ENCODE results near the gene C17orf113. TPM values are rescaled to one million over a fixed set of nuclear protein-coding genes. Genes with fewer than 3 reads are reported as not detected.

C17orf113 gene
- total and polyA plus RNA-seq, 2 of the 13 experiments (the other 11 are each of a cell fraction or from before 2014, with no cell fraction given): 0.87 to 1.1 TPM

DNA sequence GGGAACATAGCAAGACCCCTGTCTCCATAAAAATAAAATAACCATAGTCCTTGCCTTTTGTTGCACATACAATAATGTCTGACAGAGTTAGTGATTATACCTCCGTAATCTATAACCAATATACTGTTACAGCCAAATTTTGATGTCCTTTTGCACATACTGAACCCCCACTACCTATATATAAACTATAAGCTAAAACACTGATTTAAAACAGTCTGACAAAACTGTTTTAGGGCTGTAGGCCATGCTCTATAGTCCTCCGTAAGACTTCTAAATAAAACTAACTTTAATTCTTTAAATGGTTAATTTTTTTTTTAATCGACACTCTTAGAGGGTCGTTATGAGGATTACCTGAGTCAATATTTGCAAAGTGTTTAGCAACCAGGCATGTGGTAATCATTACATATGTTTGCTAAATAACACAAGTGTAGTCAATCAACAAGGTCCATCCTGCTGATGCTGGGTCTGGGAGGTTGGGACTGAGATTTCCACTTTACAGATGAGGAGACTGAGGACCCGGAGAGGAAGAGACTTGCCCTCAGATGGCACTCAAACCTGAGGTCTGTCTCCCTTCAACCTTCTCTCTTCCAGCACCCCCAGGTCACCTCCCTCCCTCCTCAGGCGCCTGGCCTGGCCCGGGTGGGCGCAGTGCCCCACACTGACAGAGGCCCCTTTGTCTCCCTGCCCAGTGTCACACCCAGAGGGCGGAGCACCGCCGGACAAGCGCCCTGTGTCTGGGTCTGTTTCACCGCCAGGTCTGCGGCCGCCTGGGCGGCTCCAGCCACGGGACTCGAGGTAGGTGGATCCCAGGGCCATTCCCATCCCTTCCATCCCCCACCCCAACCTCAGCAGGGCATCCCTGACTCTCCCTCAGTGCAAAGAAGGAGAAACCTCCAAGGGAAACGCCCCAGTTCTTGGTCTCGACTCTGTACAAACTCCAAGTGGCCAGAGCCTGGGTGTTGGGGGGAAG is 37.6 kb upstream of the C17orf113 start (continued):
- TF ChIP-seq, protein P1, sequence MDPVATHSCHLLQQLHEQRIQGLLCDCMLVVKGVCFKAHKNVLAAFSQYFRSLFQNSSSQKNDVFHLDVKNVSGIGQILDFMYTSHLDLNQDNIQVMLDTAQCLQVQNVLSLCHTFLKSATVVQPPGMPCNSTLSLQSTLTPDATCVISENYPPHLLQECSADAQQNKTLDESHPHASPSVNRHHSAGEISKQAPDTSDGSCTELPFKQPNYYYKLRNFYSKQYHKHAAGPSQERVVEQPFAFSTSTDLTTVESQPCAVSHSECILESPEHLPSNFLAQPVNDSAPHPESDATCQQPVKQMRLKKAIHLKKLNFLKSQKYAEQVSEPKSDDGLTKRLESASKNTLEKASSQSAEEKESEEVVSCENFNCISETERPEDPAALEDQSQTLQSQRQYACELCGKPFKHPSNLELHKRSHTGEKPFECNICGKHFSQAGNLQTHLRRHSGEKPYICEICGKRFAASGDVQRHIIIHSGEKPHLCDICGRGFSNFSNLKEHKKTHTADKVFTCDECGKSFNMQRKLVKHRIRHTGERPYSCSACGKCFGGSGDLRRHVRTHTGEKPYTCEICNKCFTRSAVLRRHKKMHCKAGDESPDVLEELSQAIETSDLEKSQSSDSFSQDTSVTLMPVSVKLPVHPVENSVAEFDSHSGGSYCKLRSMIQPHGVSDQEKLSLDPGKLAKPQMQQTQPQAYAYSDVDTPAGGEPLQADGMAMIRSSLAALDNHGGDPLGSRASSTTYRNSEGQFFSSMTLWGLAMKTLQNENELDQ (CRISPR knock-in tag; IDR thresholded peaks at IDR 0.05; ENCODE audit: borderline replicate concordance): no peak
- TF ChIP-seq, protein P2, sequence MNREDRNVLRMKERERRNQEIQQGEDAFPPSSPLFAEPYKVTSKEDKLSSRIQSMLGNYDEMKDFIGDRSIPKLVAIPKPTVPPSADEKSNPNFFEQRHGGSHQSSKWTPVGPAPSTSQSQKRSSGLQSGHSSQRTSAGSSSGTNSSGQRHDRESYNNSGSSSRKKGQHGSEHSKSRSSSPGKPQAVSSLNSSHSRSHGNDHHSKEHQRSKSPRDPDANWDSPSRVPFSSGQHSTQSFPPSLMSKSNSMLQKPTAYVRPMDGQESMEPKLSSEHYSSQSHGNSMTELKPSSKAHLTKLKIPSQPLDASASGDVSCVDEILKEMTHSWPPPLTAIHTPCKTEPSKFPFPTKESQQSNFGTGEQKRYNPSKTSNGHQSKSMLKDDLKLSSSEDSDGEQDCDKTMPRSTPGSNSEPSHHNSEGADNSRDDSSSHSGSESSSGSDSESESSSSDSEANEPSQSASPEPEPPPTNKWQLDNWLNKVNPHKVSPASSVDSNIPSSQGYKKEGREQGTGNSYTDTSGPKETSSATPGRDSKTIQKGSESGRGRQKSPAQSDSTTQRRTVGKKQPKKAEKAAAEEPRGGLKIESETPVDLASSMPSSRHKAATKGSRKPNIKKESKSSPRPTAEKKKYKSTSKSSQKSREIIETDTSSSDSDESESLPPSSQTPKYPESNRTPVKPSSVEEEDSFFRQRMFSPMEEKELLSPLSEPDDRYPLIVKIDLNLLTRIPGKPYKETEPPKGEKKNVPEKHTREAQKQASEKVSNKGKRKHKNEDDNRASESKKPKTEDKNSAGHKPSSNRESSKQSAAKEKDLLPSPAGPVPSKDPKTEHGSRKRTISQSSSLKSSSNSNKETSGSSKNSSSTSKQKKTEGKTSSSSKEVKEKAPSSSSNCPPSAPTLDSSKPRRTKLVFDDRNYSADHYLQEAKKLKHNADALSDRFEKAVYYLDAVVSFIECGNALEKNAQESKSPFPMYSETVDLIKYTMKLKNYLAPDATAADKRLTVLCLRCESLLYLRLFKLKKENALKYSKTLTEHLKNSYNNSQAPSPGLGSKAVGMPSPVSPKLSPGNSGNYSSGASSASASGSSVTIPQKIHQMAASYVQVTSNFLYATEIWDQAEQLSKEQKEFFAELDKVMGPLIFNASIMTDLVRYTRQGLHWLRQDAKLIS (CRISPR knock-in tag; IDR thresholded peaks at IDR 0.05): no peak
- TF ChIP-seq, protein P3, sequence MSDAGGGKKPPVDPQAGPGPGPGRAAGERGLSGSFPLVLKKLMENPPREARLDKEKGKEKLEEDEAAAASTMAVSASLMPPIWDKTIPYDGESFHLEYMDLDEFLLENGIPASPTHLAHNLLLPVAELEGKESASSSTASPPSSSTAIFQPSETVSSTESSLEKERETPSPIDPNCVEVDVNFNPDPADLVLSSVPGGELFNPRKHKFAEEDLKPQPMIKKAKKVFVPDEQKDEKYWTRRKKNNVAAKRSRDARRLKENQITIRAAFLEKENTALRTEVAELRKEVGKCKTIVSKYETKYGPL (CRISPR knock-in tag; IDR thresholded peaks at IDR 0.05): no peak
- TF ChIP-seq MAFG (CRISPR knock-in tag; IDR thresholded peaks at IDR 0.05) (no peak), KLF6 (CRISPR knock-in tag; IDR thresholded peaks at IDR 0.05) (peak; percentile 34; the same call in 1 of the 2 replicates), PHF20 (CRISPR knock-in tag; IDR thresholded peaks at IDR 0.05) (0 out of 2 replicates have a peak, but pooled peaks have one; percentile 17), EP300 (IDR thresholded peaks at IDR 0.05; ENCODE audit: low read depth in 2 of 2, low read length in 2 of 2) (peak; percentile 70 to 80; a peak in 3 of 4 replicates), EP300 (CRISPR knock-in tag; IDR thresholded peaks at IDR 0.05; ENCODE audit: borderline replicate concordance) (peak; percentile 63; the same call in 1 of the 2 replicates), FOXJ3 (CRISPR knock-in tag; IDR thresholded peaks at IDR 0.05; ENCODE audit: borderline replicate concordance) (peak; percentile 86), ERF (CRISPR knock-in tag; IDR thresholded peaks at IDR 0.05) (no peak; the same call in 1 of the 2 replicates), ISL2 (CRISPR knock-in tag; IDR thresholded peaks at IDR 0.05) (peak; percentile 62), FOSL2 (CRISPR knock-in tag; IDR thresholded peaks at IDR 0.05) (peak; percentile 20; the same call in 1 of the 2 replicates), NBN (conservative IDR thresholded peaks at IDR 0.05) (no peak)
- TF ChIP-seq, protein P4, sequence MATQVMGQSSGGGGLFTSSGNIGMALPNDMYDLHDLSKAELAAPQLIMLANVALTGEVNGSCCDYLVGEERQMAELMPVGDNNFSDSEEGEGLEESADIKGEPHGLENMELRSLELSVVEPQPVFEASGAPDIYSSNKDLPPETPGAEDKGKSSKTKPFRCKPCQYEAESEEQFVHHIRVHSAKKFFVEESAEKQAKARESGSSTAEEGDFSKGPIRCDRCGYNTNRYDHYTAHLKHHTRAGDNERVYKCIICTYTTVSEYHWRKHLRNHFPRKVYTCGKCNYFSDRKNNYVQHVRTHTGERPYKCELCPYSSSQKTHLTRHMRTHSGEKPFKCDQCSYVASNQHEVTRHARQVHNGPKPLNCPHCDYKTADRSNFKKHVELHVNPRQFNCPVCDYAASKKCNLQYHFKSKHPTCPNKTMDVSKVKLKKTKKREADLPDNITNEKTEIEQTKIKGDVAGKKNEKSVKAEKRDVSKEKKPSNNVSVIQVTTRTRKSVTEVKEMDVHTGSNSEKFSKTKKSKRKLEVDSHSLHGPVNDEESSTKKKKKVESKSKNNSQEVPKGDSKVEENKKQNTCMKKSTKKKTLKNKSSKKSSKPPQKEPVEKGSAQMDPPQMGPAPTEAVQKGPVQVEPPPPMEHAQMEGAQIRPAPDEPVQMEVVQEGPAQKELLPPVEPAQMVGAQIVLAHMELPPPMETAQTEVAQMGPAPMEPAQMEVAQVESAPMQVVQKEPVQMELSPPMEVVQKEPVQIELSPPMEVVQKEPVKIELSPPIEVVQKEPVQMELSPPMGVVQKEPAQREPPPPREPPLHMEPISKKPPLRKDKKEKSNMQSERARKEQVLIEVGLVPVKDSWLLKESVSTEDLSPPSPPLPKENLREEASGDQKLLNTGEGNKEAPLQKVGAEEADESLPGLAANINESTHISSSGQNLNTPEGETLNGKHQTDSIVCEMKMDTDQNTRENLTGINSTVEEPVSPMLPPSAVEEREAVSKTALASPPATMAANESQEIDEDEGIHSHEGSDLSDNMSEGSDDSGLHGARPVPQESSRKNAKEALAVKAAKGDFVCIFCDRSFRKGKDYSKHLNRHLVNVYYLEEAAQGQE (IDR thresholded peaks at IDR 0.05; ENCODE audit: borderline replicate concordance in 1 of 2, low read depth in 1 of 2, low read length in 2 of 2): 0 out of 4 replicates have a peak, but pooled peaks of 1 of the 2 experiments have one; percentile 31
- TF ChIP-seq, protein P5, sequence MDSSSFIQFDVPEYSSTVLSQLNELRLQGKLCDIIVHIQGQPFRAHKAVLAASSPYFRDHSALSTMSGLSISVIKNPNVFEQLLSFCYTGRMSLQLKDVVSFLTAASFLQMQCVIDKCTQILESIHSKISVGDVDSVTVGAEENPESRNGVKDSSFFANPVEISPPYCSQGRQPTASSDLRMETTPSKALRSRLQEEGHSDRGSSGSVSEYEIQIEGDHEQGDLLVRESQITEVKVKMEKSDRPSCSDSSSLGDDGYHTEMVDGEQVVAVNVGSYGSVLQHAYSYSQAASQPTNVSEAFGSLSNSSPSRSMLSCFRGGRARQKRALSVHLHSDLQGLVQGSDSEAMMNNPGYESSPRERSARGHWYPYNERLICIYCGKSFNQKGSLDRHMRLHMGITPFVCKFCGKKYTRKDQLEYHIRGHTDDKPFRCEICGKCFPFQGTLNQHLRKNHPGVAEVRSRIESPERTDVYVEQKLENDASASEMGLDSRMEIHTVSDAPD (CRISPR knock-in tag; IDR thresholded peaks at IDR 0.05): no peak

Data from HepG2 (cell line).